Keratinocyte (primary cell): ENCODE measurements around the gene EIF3L.

Source experiments
- EZH2 ChIP-seq: IDR thresholded peaks from one replicate; pipeline ENCODE4 v1.6.1; 2012; ENCODE audit warnings: inconsistent platforms, mild to moderate bottlenecking, low read length, moderate library complexity
- TF ChIP-seq, protein P1 (sequence below), 3 experiments: IDR thresholded peaks in 1 of 3; conservative IDR thresholded peaks in 1 of 3; optimal IDR thresholded peaks in 1 of 3; 2 replicates in 2 of 3; 3 replicates in 1 of 3; pipeline versions ENCODE3 to v1.5.1; 2011; ENCODE audit warnings: low read length in 3 of 3, mild to moderate bottlenecking in 3 of 3, moderate library complexity in 2 of 3, control low read depth in 1 of 3, inconsistent platforms in 1 of 3; ENCODE audit not compliant: insufficient read depth in 2 of 3; ENCODE audit errors: extremely low read depth in 1 of 3

DNA sequence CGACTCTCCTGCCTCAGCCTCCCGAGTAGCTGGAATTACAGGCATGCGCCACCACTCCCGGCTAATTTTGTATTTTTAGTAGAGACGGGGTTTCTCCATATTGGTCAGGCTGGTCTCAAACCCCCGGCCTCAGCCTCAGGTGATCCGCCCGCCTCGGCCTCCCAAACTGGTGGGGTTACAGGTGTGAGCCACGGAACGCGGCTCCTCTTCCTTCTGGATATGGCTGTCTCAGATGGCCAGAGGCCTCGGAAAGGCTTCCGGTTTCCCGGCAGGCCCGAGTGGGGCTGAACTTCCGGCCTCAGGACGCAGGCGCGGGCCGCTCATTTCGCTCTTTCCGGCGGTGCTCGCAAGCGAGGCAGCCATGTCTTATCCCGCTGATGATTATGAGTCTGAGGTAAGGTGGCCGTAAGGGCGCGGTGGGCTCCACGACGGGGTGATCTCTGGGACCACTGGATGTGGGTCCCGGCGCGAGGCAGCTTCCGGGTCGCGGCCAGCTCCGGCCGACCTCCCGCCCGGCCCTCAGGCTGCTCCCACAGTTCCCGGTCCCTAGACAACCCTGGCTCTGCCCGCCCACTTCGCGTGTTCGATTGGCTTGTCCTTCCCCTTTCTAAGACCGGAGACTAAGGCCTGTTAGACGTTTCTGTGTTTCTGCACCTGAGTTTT, at the start of gene EIF3L:
- no peak for TF ChIP-seq EZH2
- TF ChIP-seq, protein P1, sequence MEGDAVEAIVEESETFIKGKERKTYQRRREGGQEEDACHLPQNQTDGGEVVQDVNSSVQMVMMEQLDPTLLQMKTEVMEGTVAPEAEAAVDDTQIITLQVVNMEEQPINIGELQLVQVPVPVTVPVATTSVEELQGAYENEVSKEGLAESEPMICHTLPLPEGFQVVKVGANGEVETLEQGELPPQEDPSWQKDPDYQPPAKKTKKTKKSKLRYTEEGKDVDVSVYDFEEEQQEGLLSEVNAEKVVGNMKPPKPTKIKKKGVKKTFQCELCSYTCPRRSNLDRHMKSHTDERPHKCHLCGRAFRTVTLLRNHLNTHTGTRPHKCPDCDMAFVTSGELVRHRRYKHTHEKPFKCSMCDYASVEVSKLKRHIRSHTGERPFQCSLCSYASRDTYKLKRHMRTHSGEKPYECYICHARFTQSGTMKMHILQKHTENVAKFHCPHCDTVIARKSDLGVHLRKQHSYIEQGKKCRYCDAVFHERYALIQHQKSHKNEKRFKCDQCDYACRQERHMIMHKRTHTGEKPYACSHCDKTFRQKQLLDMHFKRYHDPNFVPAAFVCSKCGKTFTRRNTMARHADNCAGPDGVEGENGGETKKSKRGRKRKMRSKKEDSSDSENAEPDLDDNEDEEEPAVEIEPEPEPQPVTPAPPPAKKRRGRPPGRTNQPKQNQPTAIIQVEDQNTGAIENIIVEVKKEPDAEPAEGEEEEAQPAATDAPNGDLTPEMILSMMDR (optimal IDR thresholded peaks at IDR 0.05 in 1 of 3, IDR thresholded peaks at IDR 0.05 in 1 of 3, conservative IDR thresholded peaks at IDR 0.05 in 1 of 3; ENCODE audit: extremely low read depth in 1 of 3, insufficient read depth in 2 of 3, low read length in 3 of 3): no peak
